RPMI8226 (cell line): ENCODE measurements around the gene SAV1.
"Not testable (repeated sequence)": the region's sequence is repeated elsewhere in the genome, so short reads cannot be mapped to it uniquely, and the experiment has no call there.

Experiments used
- DNase-seq: peaks from one replicate; pipeline ENCODE4 v3.0.0-alpha.2; 2015

Gene SAV1

DNA sequence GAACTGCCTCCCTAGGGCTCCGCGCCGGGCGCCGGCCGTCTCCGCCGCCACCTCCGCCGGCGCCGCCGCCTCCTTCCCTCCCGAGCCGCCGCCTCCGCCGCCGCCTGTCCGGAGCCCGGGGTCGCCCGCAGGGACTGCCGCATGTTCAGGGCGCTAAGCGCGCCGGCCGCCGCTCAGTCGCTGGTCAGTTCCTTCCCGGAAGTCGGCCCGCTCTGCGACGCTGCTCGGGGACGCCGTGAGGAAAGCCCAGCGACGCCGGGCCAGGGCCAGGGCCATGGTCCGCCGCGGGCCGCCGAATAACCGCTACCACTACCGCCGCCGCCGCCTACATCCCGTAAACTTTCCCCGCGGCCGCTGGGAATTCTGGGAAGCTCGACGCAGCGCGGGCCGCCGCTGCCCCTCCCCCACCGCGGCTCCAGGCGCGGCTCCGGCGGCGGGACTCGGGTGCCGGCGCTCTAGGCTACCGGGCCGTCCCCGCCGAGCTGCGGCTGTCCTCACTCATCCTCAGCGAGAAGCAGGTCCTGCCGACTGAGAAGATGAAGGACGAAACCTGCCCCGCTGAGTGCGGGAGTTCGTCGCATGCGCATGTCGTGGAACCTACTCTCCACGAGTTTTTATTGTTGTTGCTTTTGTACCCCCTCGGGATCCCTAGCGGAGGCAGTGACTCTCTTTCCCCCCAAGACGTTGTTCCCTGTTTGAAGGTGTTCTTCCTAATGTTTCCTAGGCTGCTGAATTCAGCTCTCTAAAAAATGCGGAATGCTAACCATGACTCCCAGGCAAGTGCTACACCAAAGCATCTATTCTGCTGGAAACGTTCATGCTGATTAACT, at the start of gene SAV1:
Gene SAV1 (minus strand): TSS at position 311 of the 830 bp plus-strand sequence. CDS start 339 bp downstream, outside the sequence.
- peak; percentile 59 for DNase-seq

DNA sequence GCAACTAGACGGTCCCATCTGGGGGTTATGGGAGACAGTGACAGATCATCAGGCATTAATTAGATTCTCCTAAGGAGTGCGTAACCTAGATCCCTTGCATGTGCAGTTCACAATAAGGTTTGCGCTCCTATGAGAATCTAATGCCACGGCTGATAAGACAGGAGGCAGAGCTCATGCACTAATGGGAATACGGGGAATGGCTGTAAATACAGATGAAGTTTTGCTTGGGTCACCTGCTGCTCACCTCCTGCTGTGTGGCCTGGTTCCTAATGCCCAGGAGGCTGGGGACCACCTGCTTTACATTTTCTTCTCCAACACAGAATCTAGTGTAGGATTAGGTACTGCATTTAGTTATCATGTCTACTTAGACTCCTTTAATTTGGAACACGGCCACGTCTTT, 49.7 kb upstream of the SAV1 start:
- no peak for DNase-seq

GRCh38 chr14:50714450-50715073, 46.5 kb upstream of the SAV1 start:
- peak; percentile 10 for DNase-seq

- no peak for DNase-seq
Observed at GRCh38 chr14:50711043-50711442, 42.9 kb upstream of the SAV1 start.

DNA sequence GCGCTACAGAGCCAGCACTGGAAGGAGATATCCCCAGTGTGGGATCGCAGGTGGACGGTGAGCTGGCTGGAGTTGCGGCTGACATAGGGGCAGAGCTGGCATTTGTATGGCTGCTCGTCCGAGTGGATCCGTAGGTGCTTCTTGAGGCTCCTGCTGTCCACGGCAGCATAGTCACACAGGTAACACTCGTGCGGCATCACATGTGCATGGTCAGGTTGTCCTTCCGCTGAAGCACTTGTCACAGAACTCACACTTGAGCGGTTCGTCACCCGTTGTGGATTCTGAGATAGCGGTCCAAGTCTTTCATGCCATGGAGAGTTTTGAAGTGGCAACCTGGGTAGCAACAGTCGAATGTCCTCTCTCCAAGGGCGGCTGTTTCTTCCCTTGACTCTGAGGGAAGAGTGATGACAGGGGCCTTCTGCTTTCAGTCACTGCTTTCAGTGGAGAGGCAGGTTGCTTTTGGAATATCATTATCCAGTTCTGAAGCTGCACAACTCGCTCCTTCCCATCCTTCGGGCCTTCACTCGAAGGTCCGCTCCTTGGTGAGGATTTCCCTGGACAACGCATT, 37.0 kb upstream of the SAV1 start:
- no peak for DNase-seq

- no peak for DNase-seq
Observed at GRCh38 chr14:50704454-50705010, 36.4 kb upstream of the SAV1 start.

- DNase-seq = no peak
Observed at GRCh38 chr14:50697659-50698290, 29.7 kb upstream of the SAV1 start.

GRCh38 chr14:50694260-50694659, 26.2 kb upstream of the SAV1 start:
- DNase-seq = not testable (repeated sequence)

- DNase-seq = no peak
Observed at GRCh38 chr14:50688875-50689274, 20.8 kb upstream of the SAV1 start.

GRCh38 chr14:50679674-50680073, 11.6 kb upstream of the SAV1 start:
- DNase-seq = no peak

- no peak for DNase-seq
Observed at GRCh38 chr14:50678163-50678562, 10.1 kb upstream of the SAV1 start.

DNA sequence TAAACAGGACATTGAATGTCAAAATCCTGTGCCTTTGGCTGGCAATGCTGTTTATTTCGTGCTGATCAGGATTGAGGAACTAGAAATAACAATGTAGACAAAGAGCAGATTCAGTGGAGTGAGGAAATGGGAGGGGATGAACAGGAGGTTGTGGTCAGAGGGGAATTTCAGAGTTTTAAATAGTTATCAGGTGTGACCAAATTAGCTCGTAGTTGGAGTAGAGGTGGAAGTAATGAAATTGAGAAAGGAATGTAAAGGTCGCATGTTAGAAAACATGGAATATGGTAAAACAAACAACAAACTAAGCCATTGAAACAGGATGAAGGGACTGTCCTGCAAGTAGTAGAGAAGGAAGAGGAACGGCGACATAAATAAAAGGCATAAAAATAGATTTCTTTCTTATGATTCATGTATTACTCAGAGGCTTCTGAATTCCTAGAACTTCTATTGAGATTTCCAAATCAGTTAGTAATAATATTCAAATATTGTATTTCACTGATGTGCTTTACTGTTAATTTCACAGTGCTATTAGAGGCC, 9.5 kb upstream of the SAV1 start:
- peak; percentile 33 for DNase-seq

GRCh38 chr14:50676814-50677516, 8.9 kb upstream of the SAV1 start:
- no peak for DNase-seq

DNA sequence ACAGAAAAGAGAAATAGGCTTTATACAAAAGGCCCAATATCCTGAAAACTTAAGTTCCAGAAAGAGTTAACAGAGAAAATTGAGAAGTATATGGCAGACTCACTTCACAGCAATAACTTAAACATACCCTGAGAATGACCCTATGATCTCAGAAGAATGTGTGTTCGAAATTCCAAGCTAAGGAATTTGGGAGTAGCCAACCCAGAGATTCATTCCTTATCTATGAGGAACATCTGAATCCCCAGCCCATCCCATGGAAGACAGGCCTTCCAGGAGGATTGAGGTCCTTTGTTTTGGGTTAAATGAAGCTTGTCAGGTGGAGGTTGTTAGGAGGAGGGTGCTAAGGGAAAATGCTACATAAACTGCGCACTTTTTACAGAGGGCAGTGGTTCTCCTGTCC, 7.5 kb upstream of the SAV1 start:
- DNase-seq = no peak

- no peak for DNase-seq
Observed at GRCh38 chr14:50670866-50671256, 2.8 kb upstream of the SAV1 start.

DNA sequence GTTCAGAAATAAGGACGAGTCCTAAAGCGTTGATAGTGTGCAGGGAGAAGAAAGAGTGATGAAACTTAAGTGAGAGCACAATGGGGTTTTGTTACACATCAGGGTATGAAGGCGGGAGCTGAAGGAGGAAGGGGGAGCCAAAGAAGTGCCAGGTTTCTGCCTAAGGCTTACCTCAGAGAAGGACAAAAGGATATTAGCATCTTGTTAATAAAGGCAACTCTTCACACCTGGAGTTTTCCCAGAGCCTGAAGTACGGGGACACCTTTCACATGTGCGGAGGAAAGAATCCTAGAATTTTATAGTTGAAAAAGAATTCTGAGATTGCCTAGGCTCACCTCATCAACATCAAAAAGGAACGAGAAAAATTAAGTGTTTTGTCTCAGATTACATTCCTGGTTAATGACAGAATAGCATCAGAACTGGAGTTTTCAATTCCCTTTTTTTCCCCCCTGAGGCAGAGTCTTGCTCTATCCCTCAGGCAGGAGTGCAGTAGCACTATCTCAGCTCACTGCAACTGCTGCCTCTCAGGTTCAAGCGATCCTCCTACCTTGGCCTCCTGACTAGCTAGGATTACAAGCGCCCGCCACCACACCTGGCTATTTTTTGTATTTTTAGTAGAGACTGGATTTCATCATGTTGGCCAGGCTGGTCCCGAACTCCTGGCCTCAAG, 2.2 kb upstream of the SAV1 start:
- no peak for DNase-seq

DNA sequence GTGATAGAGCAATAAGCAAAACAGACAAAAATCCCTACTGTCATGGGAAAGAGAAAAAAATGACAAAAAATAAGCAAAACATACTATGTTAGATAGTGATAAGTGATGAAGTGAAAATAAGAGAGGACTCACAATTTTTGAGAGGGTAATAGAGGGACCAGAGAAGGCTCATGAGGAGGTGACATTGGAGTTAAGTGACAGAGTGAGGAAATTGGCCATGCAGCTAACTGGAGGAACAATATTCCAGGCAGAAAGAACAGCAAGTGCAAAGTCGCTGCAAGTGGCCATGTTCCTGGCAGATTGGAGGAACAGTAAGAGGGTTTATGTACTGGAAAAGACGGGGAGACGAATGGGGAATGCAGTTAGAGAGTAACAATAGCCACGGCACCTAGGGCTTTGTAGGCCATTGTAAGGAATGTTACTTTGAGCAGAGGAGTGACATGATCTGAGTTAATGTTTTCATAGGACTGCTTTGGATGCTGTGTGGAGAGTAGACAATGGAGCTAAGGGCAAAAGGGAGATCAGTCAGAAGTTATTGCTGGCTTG, 1.4 kb upstream of the SAV1 start:
- DNase-seq = no peak

DNA sequence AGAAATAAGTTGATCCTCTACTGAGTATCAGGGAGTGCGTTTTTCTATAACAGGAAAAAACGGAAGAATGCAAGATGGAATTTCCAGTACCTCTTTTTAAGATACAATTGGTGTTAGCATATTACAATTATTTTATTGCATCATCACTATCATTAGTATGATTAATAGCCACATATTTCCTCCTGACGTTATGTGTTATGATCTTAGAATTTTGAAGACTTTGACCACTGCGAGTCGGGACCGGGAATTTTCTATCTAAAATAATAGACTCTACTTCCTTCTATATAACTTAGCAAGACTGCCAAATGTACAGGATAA, 679 bp upstream of the SAV1 start:
- no peak for DNase-seq

DNA sequence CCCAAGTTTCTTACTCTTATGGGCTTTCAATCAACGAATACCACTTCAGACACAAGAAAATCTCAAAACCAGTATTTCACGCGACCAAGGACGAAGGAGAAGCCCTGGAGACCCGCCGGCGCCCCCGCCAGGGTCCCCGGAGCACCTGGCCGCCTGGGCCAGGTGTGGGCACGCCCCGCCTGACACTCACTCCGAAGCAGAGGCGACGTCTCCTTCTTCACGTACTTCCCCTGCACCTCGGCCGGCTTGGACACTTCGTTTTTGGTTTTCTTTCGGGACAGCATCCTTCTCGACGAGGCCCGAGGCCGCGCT, 466 bp downstream of the SAV1 start:
- peak; percentile 55 for DNase-seq

GRCh38 chr14:50666772-50667683, 1.1 kb downstream of the SAV1 start:
- DNase-seq = peak; percentile 47

- DNase-seq = not testable (repeated sequence)
Observed at GRCh38 chr14:50665300-50665699, 2.8 kb downstream of the SAV1 start.
